Lung microvascular endothelial cell (primary cell): Measurements from ENCODE around the gene ZDHHC6. TPM values are rescaled to one million over a fixed set of nuclear protein-coding genes. Genes with fewer than 3 reads are reported as not detected.
"Not testable (repeated sequence)": the region's sequence is repeated elsewhere in the genome, so short reads cannot be mapped to it uniquely, and the experiment has no call there.

Experiments
- DNase-seq, 2 donors: peaks; one replicate each; pipeline versions ENCODE4 v3.0.0 to v3.0.0-alpha.2; 2010; ENCODE audit warnings: low read depth in 2 of 2
- total RNA-seq: library from RNA; depleted of rRNA; stranded (reverse); fragments of >200 nt; gene quantifications from 2 replicates; pipeline ENCODE4 v1.2.1, GENCODE V29; 2014

Gene ZDHHC6
- total RNA-seq, result 15.9 and 21.6 TPM in 2 replicates

GRCh38 chr10:112446855-112447619 is at the start of gene ZDHHC6, which contains the start of gene VTI1A:
ZDHHC6 (minus strand) TSS chr10:112446914; CDS start chr10:112445436, 1,478 bp downstream.
VTI1A (plus strand) TSS chr10:112447215; CDS start chr10:112447374, 159 bp downstream.
- peak; percentile 89 to 92 for DNase-seq

- DNase-seq, result no peak
Observed at GRCh38 chr10:112492736-112493135, 46.0 kb upstream of the ZDHHC6 start.

- peak; percentile 10 to 12 for DNase-seq
Observed at GRCh38 chr10:112491144-112491543, 44.4 kb upstream of the ZDHHC6 start.

- DNase-seq, result peak; percentile 6 to 9
Observed at GRCh38 chr10:112490545-112490944, 43.8 kb upstream of the ZDHHC6 start.

- DNase-seq, result no peak
Observed at GRCh38 chr10:112487964-112488363, 41.2 kb upstream of the ZDHHC6 start.

GRCh38 chr10:112484399-112484798 is 37.7 kb upstream of the ZDHHC6 start:
- DNase-seq, result no peak

GRCh38 chr10:112481602-112482001 is 34.9 kb upstream of the ZDHHC6 start:
- no peak for DNase-seq

GRCh38 chr10:112475575-112476218 is 29.0 kb upstream of the ZDHHC6 start:
- peak; percentile 30 to 47 for DNase-seq

- peak; percentile 70 to 72 for DNase-seq
Observed at GRCh38 chr10:112471878-112472487, 25.3 kb upstream of the ZDHHC6 start.

GRCh38 chr10:112467541-112468075 is 20.9 kb upstream of the ZDHHC6 start:
- peak; percentile 3 to 21 for DNase-seq

- no peak for DNase-seq
Observed at GRCh38 chr10:112466802-112467201, 20.1 kb upstream of the ZDHHC6 start.

GRCh38 chr10:112465299-112465883 is 18.7 kb upstream of the ZDHHC6 start:
- no peak for DNase-seq

GRCh38 chr10:112464074-112464473 is 17.4 kb upstream of the ZDHHC6 start:
- not testable (repeated sequence) for DNase-seq

- DNase-seq, result peak in 1 of 2 donors; percentile 75
Observed at GRCh38 chr10:112461029-112461887, 14.5 kb upstream of the ZDHHC6 start.

- no peak for DNase-seq
Observed at GRCh38 chr10:112460366-112460765, 13.7 kb upstream of the ZDHHC6 start.

GRCh38 chr10:112456533-112456932 is 9.8 kb upstream of the ZDHHC6 start:
- DNase-seq, result no peak

GRCh38 chr10:112454910-112455779 is 8.4 kb upstream of the ZDHHC6 start:
- no peak for DNase-seq

GRCh38 chr10:112448888-112449287 is 2.2 kb upstream of the ZDHHC6 start:
- DNase-seq, result no peak

GRCh38 chr10:112447620-112447928 is 860 bp upstream of the ZDHHC6 start:
- no peak for DNase-seq
